Neural progenitor cell (in vitro differentiated cells): Measurements from ENCODE around the gene ERBB3. TPM values are rescaled to one million over a fixed set of nuclear protein-coding genes. Genes with fewer than 3 reads are reported as not detected.

ENCODE experiments used
- DNase-seq: peaks from one replicate; pipeline ENCODE4 v3.0.0-alpha.2; 2016; ENCODE audit warnings: low spot score
- H2AFZ ChIP-seq: fragments of 200-600 bp; sonication (generic); replicated peaks from 2 replicates; pipeline ENCODE4 v1.6.1; 2016; ENCODE audit warnings: antibody characterized with exemption
- H3F3A ChIP-seq: fragments of 200-600 bp; sonication (generic); 2 replicates; pipeline ENCODE4 v1.6.1; 2016; ENCODE audit warnings: antibody characterized with exemption, low read depth
- H3K27ac ChIP-seq: fragments of 200-600 bp; sonication (generic); 2 replicates; pipeline ENCODE4 v1.5.1; 2016; ENCODE audit warnings: mild to moderate bottlenecking
- H3K27me3 ChIP-seq: fragments of 200-600 bp; sonication (generic); 2 replicates; pipeline ENCODE4 v1.6.1; 2016; ENCODE audit warnings: mild to moderate bottlenecking, moderate library complexity
- H3K36me3 ChIP-seq: fragments of 200-600 bp; sonication (generic); 2 replicates; pipeline ENCODE4 v1.5.1; 2016
- H3K4me1 ChIP-seq: fragments of 200-600 bp; sonication (generic); 2 replicates; pipeline ENCODE4 v1.6.1; 2016; ENCODE audit warnings: mixed run types
- H3K4me2 ChIP-seq: fragments of 200-600 bp; sonication (generic); 2 replicates; pipeline ENCODE4 v1.6.1; 2016
- H3K4me3 ChIP-seq: fragments of 200-600 bp; sonication (generic); 2 replicates; pipeline ENCODE4 v1.5.1; 2016
- H3K79me2 ChIP-seq: fragments of 200-600 bp; sonication (generic); 2 replicates; pipeline ENCODE4 v1.6.1; 2016; ENCODE audit warnings: low read depth
- H3K9ac ChIP-seq: fragments of 200-600 bp; sonication (generic); 2 replicates; pipeline ENCODE4 v1.6.1; 2016
- H3K9me3 ChIP-seq: fragments of 200-600 bp; sonication (generic); 2 replicates; pipeline ENCODE4 v1.5.1; 2016; ENCODE audit warnings: low read depth
- H4K20me1 ChIP-seq: fragments of 200-600 bp; sonication (generic); 2 replicates; pipeline ENCODE4 v1.6.1; 2016; ENCODE audit warnings: low read depth
- H3K27ac Mint-ChIP-seq: 3 replicates; pipeline ENCODE4 v1.8.0; 2021; ENCODE audit warnings: mixed read lengths
- H3K27me3 Mint-ChIP-seq: 2 replicates; pipeline ENCODE4 v1.8.0; 2022; ENCODE audit warnings: low read depth, mild to moderate bottlenecking, inconsistent platforms, moderate library complexity, mixed read lengths; ENCODE audit not compliant: insufficient read depth
- H3K36me3 Mint-ChIP-seq: 3 replicates; pipeline ENCODE4 v1.8.0; 2021; ENCODE audit warnings: mixed read lengths
- H3K4me1 Mint-ChIP-seq: 3 replicates; pipeline ENCODE4 v1.8.0; 2021; ENCODE audit warnings: mixed read lengths
- H3K4me3 Mint-ChIP-seq: 3 replicates; pipeline ENCODE4 v1.8.0; 2021; ENCODE audit warnings: mild to moderate bottlenecking, moderate library complexity, mixed read lengths
- H3K9me3 Mint-ChIP-seq: 3 replicates; pipeline ENCODE4 v1.8.0; 2020; ENCODE audit warnings: mixed read lengths
- CTCF ChIP-seq: fragments of 200-600 bp; sonication (generic); IDR thresholded peaks from 2 replicates; pipeline ENCODE4 v1.5.1; 2017; ENCODE audit warnings: antibody characterized with exemption, mild to moderate bottlenecking
- EZH2 ChIP-seq: fragments of 200-600 bp; sonication (generic); IDR thresholded peaks from 2 replicates; pipeline ENCODE4 v1.6.1; 2017; ENCODE audit warnings: antibody characterized with exemption, mild to moderate bottlenecking, moderate library complexity
- EZH2phosphoT487 ChIP-seq: fragments of 200-600 bp; sonication (generic); IDR thresholded peaks from 2 replicates; pipeline ENCODE4 v1.6.1; 2017; ENCODE audit warnings: antibody characterized with exemption
- total RNA-seq: library from RNA; depleted of rRNA; stranded (reverse); fragments of >200 nt; gene quantifications from 2 replicates; pipeline ENCODE4 v1.2.3, GENCODE V29; 2015; ENCODE audit warnings: low replicate concordance

Gene ERBB3
- total RNA-seq, 1 donor from 2014 or later = 8.8 TPM

DNA sequence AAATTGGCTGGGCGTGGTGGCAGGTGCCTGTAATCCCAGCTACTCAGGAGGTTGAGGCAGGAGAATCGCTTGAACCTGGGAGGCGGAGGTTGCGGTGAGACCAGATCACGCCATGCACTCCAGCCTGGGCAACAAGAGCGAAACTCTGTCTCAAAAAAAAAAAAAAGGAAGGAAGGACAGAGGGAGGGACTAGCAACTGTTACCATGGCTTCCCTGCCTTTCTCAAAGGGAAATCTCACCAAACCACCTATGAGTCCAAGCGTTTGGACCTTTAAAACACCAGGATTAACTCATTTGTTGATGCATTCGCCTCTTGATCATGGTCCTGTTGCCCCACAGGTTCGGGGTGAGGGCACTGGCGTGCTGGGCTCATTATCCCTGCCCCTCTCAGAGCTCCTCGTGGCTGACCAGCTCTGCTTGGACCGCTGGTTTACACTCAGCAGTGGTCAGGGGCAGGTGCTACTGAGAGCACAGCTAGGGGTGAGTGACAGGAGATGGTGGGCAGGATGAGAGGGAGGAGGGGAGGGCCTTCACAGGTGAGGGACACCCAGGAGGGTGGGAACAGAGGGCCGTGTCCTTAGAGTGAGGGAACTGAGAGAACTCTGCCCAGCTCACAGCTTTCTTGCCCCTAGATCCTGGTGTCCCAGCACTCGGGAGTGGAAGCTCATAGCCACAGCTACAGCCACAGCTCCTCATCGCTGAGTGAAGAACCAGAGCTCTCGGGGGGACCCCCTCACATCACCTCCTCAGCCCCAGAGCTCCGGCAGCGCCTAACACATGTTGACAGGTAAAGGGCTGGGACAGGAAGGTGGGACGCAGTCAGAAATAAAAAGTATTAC, 62.2 kb downstream of the ERBB3 start:
- Mint-ChIP-seq H3K4me1 (no peaks in the 10 kb centered on the region), H3K36me3 (peaks cover 47% of the 10 kb centered on the region), H3K9me3 (no peaks in the 10 kb centered on the region), H3K4me3 (no peak overlapping the region), H3K27ac (no peak overlapping the region), H3K27me3 (peaks cover 11% of the 10 kb centered on the region)
- no peak for TF ChIP-seq EZH2
- TF ChIP-seq CTCF = no peak
- TF ChIP-seq EZH2phosphoT487 = no peak
- Histone ChIP-seq H3K27ac (no peak overlapping the region), H2AFZ (no peak overlapping the region), H3K9ac (no peak overlapping the region), H3K4me2 (no peak overlapping the region), H3K9me3 (no peaks in the 10 kb centered on the region), H3K4me3 (no peak overlapping the region), H3K36me3 (peaks cover 8% of the 10 kb centered on the region), H4K20me1 (no peaks in the 10 kb centered on the region), H3K79me2 (no peaks in the 10 kb centered on the region), H3K27me3 (no peaks in the 10 kb centered on the region), H3K4me1 (no peaks in the 10 kb centered on the region), H3F3A (peaks cover 19% of the 10 kb centered on the region)
- no peak for DNase-seq

- Mint-ChIP-seq H3K36me3 (peaks cover 41% of the 10 kb centered on the region), H3K27ac (peak overlapping the region; percentile 52)
- TF ChIP-seq CTCF (no peak), EZH2phosphoT487 (no peak), EZH2 (no peak)
Observed at GRCh38 chr12:56143217-56143616, 63.3 kb downstream of the ERBB3 start.

GRCh38 chr12:56143870-56144269, 63.9 kb downstream of the ERBB3 start:
- Mint-ChIP-seq H3K27me3 (peaks cover 6% of the 10 kb centered on the region), H3K4me1 (no peaks in the 10 kb centered on the region), H3K4me3 (no peak overlapping the region), H3K36me3 (peaks cover 34% of the 10 kb centered on the region), H3K27ac (no peak overlapping the region), H3K9me3 (no peaks in the 10 kb centered on the region)
- H3K27ac ChIP-seq = no peak overlapping the region
- no peaks in the 10 kb centered on the region for H3K27me3 ChIP-seq
- DNase-seq = no peak
- H3K4me3 ChIP-seq = no peak overlapping the region
- H3K4me2 ChIP-seq = no peak overlapping the region
- no peaks in the 10 kb centered on the region for H3K4me1 ChIP-seq
- no peaks in the 10 kb centered on the region for H3K79me2 ChIP-seq
- peaks cover 19% of the 10 kb centered on the region for H3F3A ChIP-seq
- H3K9ac ChIP-seq = no peak overlapping the region
- no peak overlapping the region for H2AFZ ChIP-seq
- H3K9me3 ChIP-seq = no peaks in the 10 kb centered on the region
- H3K36me3 ChIP-seq = peaks cover 8% of the 10 kb centered on the region
- H4K20me1 ChIP-seq = no peaks in the 10 kb centered on the region
- TF ChIP-seq CTCF (no peak), EZH2 (no peak), EZH2phosphoT487 (no peak)

More at GRCh38 chr12:56143217-56143616, 63.3 kb downstream of the ERBB3 start:
- H3K79me2 ChIP-seq = no peaks in the 10 kb centered on the region
- Mint-ChIP-seq H3K9me3 (no peaks in the 10 kb centered on the region), H3K27me3 (peaks cover 11% of the 10 kb centered on the region), H3K4me3 (no peak overlapping the region), H3K4me1 (no peaks in the 10 kb centered on the region)
- no peak overlapping the region for H3K4me3 ChIP-seq
- no peaks in the 10 kb centered on the region for H3K27me3 ChIP-seq
- H3K27ac ChIP-seq = no peak overlapping the region
- H3K4me1 ChIP-seq = no peaks in the 10 kb centered on the region
- no peak for DNase-seq
- no peak overlapping the region for H2AFZ ChIP-seq
- H3K9ac ChIP-seq = no peak overlapping the region
- no peaks in the 10 kb centered on the region for H4K20me1 ChIP-seq
- H3K36me3 ChIP-seq = peaks cover 8% of the 10 kb centered on the region
- no peaks in the 10 kb centered on the region for H3K9me3 ChIP-seq
- H3F3A ChIP-seq = peaks cover 19% of the 10 kb centered on the region
- H3K4me2 ChIP-seq = no peak overlapping the region
